ENCODE data around the gene DOCK4. TPM values are rescaled to one million over a fixed set of nuclear protein-coding genes. Genes with fewer than 3 reads are reported as not detected.

Gene DOCK4
- total RNA-seq, 4 donors from 2014 or later = 30.8 to 49.8 (median 37.2) TPM

DNA sequence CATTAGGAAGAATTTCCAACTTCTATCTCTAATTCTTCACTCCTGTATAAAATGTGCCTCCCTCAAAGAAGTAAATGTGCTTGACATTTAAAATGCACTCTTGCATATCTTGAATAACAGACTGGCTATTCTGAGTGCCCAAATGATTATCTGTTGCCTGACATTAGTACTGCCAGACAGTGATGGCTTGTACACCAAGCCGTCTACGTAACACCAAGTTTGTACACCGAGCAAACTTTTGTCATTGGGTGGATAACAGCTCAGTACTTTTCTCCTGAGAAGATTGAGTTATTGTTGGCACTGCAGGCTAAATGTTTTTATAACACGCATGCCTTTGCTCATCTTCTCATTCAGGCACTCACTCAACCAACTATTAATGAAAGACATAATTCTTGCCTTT lies 137.2 kb downstream of the DOCK4 start:
- H3K4me1 ChIP-seq = peaks cover 0 to 11% (median 2%) of the 10 kb centered on the region in 4 donors
- WGBS, 2 donors = 50 to 59% methylated on average over 4 of the region's 4 CpGs
- TF ChIP-seq EP300 (IDR thresholded peaks at IDR 0.05) (no peak), POLR2A (IDR thresholded peaks at IDR 0.05) (no peak)
- TF ChIP-seq, protein P1, sequence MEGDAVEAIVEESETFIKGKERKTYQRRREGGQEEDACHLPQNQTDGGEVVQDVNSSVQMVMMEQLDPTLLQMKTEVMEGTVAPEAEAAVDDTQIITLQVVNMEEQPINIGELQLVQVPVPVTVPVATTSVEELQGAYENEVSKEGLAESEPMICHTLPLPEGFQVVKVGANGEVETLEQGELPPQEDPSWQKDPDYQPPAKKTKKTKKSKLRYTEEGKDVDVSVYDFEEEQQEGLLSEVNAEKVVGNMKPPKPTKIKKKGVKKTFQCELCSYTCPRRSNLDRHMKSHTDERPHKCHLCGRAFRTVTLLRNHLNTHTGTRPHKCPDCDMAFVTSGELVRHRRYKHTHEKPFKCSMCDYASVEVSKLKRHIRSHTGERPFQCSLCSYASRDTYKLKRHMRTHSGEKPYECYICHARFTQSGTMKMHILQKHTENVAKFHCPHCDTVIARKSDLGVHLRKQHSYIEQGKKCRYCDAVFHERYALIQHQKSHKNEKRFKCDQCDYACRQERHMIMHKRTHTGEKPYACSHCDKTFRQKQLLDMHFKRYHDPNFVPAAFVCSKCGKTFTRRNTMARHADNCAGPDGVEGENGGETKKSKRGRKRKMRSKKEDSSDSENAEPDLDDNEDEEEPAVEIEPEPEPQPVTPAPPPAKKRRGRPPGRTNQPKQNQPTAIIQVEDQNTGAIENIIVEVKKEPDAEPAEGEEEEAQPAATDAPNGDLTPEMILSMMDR (IDR thresholded peaks at IDR 0.05) = no peak
- H3K27me3 ChIP-seq = no peaks in the 10 kb centered on the region
- no peaks in the 10 kb centered on the region for H3K36me3 ChIP-seq
- no peak for DNase-seq (ENCODE audit: low spot score in 2 of 2)
- H3K9me3 ChIP-seq = no peaks in the 10 kb centered on the region
- no peak overlapping the region for H3K27ac ChIP-seq
- no peak overlapping the region for H3K4me3 ChIP-seq

GRCh38 chr7:112067632-112068540 lies 138.3 kb downstream of the DOCK4 start:
- no peak for DNase-seq (ENCODE audit: low spot score in 2 of 2)
- WGBS, 2 donors = 68 to 77% methylated on average over 5 of the region's 5 CpGs
- Histone ChIP-seq H3K9me3 (no peaks in the 10 kb centered on the region), H3K36me3 (no peaks in the 10 kb centered on the region), H3K27me3 (no peaks in the 10 kb centered on the region), H3K4me1 (peaks cover 0 to 9% (median 2%) of the 10 kb centered on the region in 4 donors), H3K27ac (no peak overlapping the region), H3K4me3 (no peak overlapping the region)
- TF ChIP-seq POLR2A (IDR thresholded peaks at IDR 0.05) = no peak
- TF ChIP-seq EP300 (IDR thresholded peaks at IDR 0.05) = no peak
- TF ChIP-seq, protein P1 (IDR thresholded peaks at IDR 0.05) = no peak

DNA sequence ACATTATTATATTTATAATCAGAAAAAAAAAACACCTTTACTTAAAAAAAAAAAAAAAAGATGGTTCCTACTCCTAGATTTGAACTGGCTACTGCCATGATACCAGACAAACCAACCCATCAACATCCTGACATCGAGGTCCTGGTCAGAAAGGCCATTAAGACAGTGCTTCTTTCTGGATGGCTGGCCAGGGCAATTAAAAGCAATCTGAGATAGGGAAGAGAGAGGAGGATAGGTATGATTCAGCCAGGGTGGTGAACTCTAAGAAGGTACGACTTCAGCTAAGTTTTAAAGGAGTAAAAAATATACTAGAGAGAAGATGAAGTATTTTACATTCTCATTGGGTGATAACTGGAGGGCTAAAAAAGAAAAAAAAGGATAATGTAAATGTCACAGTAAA lies 139.0 kb downstream of the DOCK4 start:
- H3K4me1 ChIP-seq = peaks cover 0 to 6% (median 2%) of the 10 kb centered on the region in 4 donors
- WGBS, 2 donors = 70 to 83% methylated on average over 2 of the region's 2 CpGs
- no peak overlapping the region for H3K4me3 ChIP-seq
- no peaks in the 10 kb centered on the region for H3K36me3 ChIP-seq
- DNase-seq (ENCODE audit: low spot score in 2 of 2) = no peak
- no peaks in the 10 kb centered on the region for H3K9me3 ChIP-seq
- no peak for TF ChIP-seq POLR2A (IDR thresholded peaks at IDR 0.05)
- TF ChIP-seq, protein P1 (IDR thresholded peaks at IDR 0.05) = no peak
- no peak for TF ChIP-seq EP300 (IDR thresholded peaks at IDR 0.05)
- H3K27ac ChIP-seq = no peak overlapping the region
- no peaks in the 10 kb centered on the region for H3K27me3 ChIP-seq

DNA sequence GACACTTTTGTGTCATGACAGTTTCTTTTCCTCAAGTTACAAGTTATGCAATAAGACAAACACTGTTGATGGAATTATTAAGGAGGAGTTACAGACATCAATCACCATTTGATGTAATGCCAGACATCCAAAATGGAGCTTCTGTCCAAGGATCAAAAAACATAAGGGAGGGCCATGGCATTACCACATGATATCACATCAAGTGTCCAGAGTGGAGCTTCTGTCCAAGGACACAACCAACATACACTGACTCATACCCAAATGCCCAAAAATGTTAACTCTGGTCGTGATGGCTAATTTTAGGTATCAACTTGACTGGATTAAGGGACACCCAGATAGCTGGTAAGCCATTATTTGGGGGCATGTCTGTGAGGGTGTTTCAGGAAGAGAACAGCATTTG lies 140.4 kb downstream of the DOCK4 start:
- TF ChIP-seq EP300 (IDR thresholded peaks at IDR 0.05) = no peak
- TF ChIP-seq, protein P1 (IDR thresholded peaks at IDR 0.05) = no peak
- no peak for TF ChIP-seq POLR2A (IDR thresholded peaks at IDR 0.05)
- DNase-seq (ENCODE audit: low spot score in 2 of 2) = no peak
- 82 to 92% methylated on average over 1 of the region's 1 CpG for WGBS, 2 donors
- H3K4me1 ChIP-seq = peaks cover 0 to 11% (median 2%) of the 10 kb centered on the region in 4 donors
- no peaks in the 10 kb centered on the region for H3K36me3 ChIP-seq
- H3K27ac ChIP-seq = no peak overlapping the region
- H3K4me3 ChIP-seq = no peak overlapping the region
- H3K27me3 ChIP-seq = no peaks in the 10 kb centered on the region
- H3K9me3 ChIP-seq = no peaks in the 10 kb centered on the region

DNA sequence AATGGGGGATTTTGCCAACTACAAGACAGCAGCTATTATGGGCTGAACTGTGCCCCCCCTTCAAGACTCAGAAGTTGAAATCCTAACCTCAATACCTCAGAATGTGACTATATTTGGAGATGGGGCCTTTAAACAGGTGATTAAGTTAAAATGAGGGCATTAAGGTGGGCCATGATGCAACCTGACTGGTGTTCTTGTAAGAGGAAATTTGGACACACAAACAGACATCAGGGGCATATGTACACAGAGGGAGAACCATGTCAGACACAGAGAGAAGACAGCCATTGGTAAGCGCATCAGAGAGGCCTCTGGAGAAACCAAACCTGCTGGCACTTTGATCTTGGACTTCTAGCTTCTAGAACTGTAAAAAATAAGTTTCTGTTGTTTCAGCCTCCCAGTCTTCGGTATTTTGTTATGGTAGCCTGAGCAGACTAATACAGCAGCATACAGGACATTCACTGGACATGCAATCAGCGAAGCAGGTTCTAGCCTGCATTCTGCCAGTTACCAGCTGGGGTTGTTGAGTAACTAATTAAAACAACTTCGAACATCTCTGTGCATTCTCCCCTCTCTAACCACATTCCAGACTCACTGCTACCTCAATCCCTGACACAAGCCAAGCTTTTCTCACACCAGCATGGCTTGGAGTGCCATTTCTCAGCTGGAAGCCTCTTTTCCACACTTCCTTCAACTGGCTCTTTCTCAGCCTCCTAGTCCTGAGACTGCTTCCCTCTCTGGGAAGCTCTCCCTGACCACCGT lies 141.4 kb downstream of the DOCK4 start:
- Histone ChIP-seq H3K4me1 (peaks cover 0 to 11% (median 2%) of the 10 kb centered on the region in 4 donors), H3K27ac (no peak overlapping the region), H3K27me3 (no peaks in the 10 kb centered on the region), H3K36me3 (no peaks in the 10 kb centered on the region), H3K9me3 (no peaks in the 10 kb centered on the region), H3K4me3 (no peak overlapping the region)
- 94 to 96% methylated on average over 5 of the region's 5 CpGs for WGBS, 2 donors
- no peak for DNase-seq (ENCODE audit: low spot score in 2 of 2)
- no peak for TF ChIP-seq POLR2A (IDR thresholded peaks at IDR 0.05)
- no peak for TF ChIP-seq EP300 (IDR thresholded peaks at IDR 0.05)
- TF ChIP-seq, protein P1 (IDR thresholded peaks at IDR 0.05) = no peak
